Right lobe of liver (tissue), 6 donors: ENCODE data around the gene DENND4A. TPM values are rescaled to one million over a fixed set of nuclear protein-coding genes. Genes with fewer than 3 reads are reported as not detected.

Source experiments
- ATAC-seq, 4 donors: fragments of 200-7000 bp; cut with Tn5 transposase; one replicate each; pipeline ENCODE4 v1.9.1; 2020; ENCODE audit warnings: mild to moderate bottlenecking in 4 of 4, moderate library complexity in 4 of 4
- DNase-seq, 3 donors: peaks; one replicate each; pipeline ENCODE4 v3.0.0-alpha.2; 2020
- H3K27ac ChIP-seq, 3 donors: fragments of 200-600 bp; one replicate each; pipeline ENCODE4 v1.8.0; 2022
- H3K27me3 ChIP-seq, 2 donors: fragments of 200-600 bp; one replicate each; pipeline ENCODE4 v1.8.0; 2022
- H3K36me3 ChIP-seq, 4 donors: fragments of 200-600 bp; sonication (generic) in 1 of 4; one replicate each; pipeline versions ENCODE4 v1.5.1 to v1.8.0; 2017 to 2022; ENCODE audit warnings: control low read depth in 1 of 4
- H3K4me1 ChIP-seq, 4 donors: fragments of 200-600 bp; sonication (generic) in 1 of 4; one replicate each; pipeline versions ENCODE4 v1.5.1 to v1.8.0; 2017 to 2022; ENCODE audit warnings: control low read depth in 1 of 4
- H3K4me3 ChIP-seq, 3 donors: fragments of 200-600 bp; one replicate each; pipeline ENCODE4 v1.8.0; 2022
- H3K9me3 ChIP-seq, 4 donors: fragments of 200-600 bp; sonication (generic) in 1 of 4; one replicate each; pipeline versions ENCODE4 v1.5.1 to v1.8.0; 2017 to 2022; ENCODE audit warnings: control low read depth in 1 of 4
- CTCF ChIP-seq, 4 donors: fragments of 200-600 bp in 3 of 4; fragments of 450-650 bp in 1 of 4; IDR thresholded peaks; one replicate each; pipeline versions ENCODE4 v1.5.1 to v1.8.0; 2016 to 2022; ENCODE audit warnings: antibody characterized with exemption in 4 of 4, mild to moderate bottlenecking in 2 of 4
- POLR2A ChIP-seq: fragments of 450-650 bp; IDR thresholded peaks from one replicate; pipeline ENCODE4 v1.6.1; 2017; ENCODE audit warnings: antibody characterized with exemption, mild to moderate bottlenecking
- whole genome bisulfite sequencing: methylation state at CpG from one replicate; pipeline ENCODE4 v1.1.6; 2018; ENCODE audit warnings: low coverage, low lambda C conversion rate; ENCODE audit not compliant: insufficient coverage; ENCODE audit errors: missing lambda C conversion rate; 5-methylcytosine and 5-hydroxymethylcytosine counted together
- intact Hi-C, 2 donors: fragments of 100-400 bp; cut with DNase I; formaldehyde crosslinking; loops; one replicate each; pipeline versions ENCODE4 v1.11.2 to v1.14.1; 2022
- total RNA-seq, 6 experiments: library from RNA; depleted of rRNA in 2 of 6; stranded (reverse); fragments of >200 nt in 2 of 6; fragmentation: NEBNext Ultra II Directional in 3 of 6; extraction: Animal tissue kit (Norgen Biotek cat#: 25700) in 3 of 6; gene quantifications; one replicate each; pipeline versions ENCODE4 v1.1.0 to v1.2.4, GENCODE V29; 2016 to 2023
- donor health status: DM: no; HTN: yes; CAD: no.
- donor health status: DM: no; HTN: no; CAD: no.
- donor health status: DM: no; HTN: no; CAD: no.
- donor health status: DM: no; HTN: yes; CAD: no.
- donor health status: DM: no; HTN: yes; CAD: no.

Gene DENND4A
- total RNA-seq, 6 experiments from 2014 or later: 12.7 to 32.4 (median 21.5) TPM

GRCh38 chr15:65771870-65772269 is 20.2 kb downstream of the DENND4A start:
- Histone ChIP-seq H3K9me3 (no peaks in the 10 kb centered on the region), H3K27ac (no peak overlapping the region), H3K27me3 (no peaks in the 10 kb centered on the region), H3K4me1 (peaks cover 0 to 13% (median 5%) of the 10 kb centered on the region in 4 donors), H3K36me3 (no peaks in the 10 kb centered on the region), H3K4me3 (no peak overlapping the region)
- no peak for ATAC-seq
- DNase-seq: no peak
- WGBS: 85% methylated on average over 9 of the region's 9 CpGs
- no peak for TF ChIP-seq CTCF (IDR thresholded peaks at IDR 0.05)
- TF ChIP-seq POLR2A: no peak
- intact Hi-C loops: no loop called here

GRCh38 chr15:65769482-65769881 is 22.6 kb downstream of the DENND4A start:
- no peak for ATAC-seq
- 56% methylated on average over 3 of the region's 3 CpGs for WGBS
- H3K4me1 ChIP-seq: peaks cover 0 to 17% (median 5%) of the 10 kb centered on the region in 4 donors

GRCh38 chr15:65767895-65768294 is 24.2 kb downstream of the DENND4A start:
- intact Hi-C loops: no loop called here
- TF ChIP-seq POLR2A: no peak
- TF ChIP-seq CTCF (IDR thresholded peaks at IDR 0.05): no peak
- no peak overlapping the region for H3K4me3 ChIP-seq
- H3K36me3 ChIP-seq: no peaks in the 10 kb centered on the region
- ATAC-seq: peak in 1 of 4 donors; percentile 14
- H3K27me3 ChIP-seq: no peaks in the 10 kb centered on the region
- WGBS: 97% methylated on average over 8 of the region's 8 CpGs
- no peaks in the 10 kb centered on the region for H3K9me3 ChIP-seq
- peak overlapping the region in 2 of 3 donors; percentile 59 to 71 for H3K27ac ChIP-seq
- peaks cover 0 to 17% (median 5%) of the 10 kb centered on the region in 4 donors for H3K4me1 ChIP-seq
- no peak for DNase-seq

More at GRCh38 chr15:65769482-65769881, 22.6 kb downstream of the DENND4A start:
- TF ChIP-seq POLR2A: no peak
- no peak overlapping the region for H3K4me3 ChIP-seq
- intact Hi-C loops: no loop called here
- no peaks in the 10 kb centered on the region for H3K36me3 ChIP-seq
- H3K27ac ChIP-seq: no peak overlapping the region
- H3K9me3 ChIP-seq: no peaks in the 10 kb centered on the region
- no peak for DNase-seq
- no peaks in the 10 kb centered on the region for H3K27me3 ChIP-seq

- Histone ChIP-seq H3K9me3 (no peaks in the 10 kb centered on the region), H3K4me1 (peaks cover 0 to 17% (median 5%) of the 10 kb centered on the region in 4 donors), H3K4me3 (no peak overlapping the region), H3K27ac (peak overlapping the region; percentile 3 to 71 (median 59)), H3K36me3 (no peaks in the 10 kb centered on the region), H3K27me3 (no peaks in the 10 kb centered on the region)
- intact Hi-C loops: no loop called here
- DNase-seq (no peak), ATAC-seq (peak in 3 of 4 donors; percentile 11 to 13 (median 13))
- no peak for TF ChIP-seq POLR2A
- TF ChIP-seq CTCF (IDR thresholded peaks at IDR 0.05): no peak
These were observed 24.9 kb downstream of the DENND4A start for GRCh38 chr15:65767264-65767595.

GRCh38 chr15:65766422-65767263 is 25.4 kb downstream of the DENND4A start:
- intact Hi-C loops: no loop called here
- TF ChIP-seq CTCF (IDR thresholded peaks at IDR 0.05) (no peak), POLR2A (no peak)
- no peak overlapping the region for H3K4me3 ChIP-seq
- DNase-seq (no peak), ATAC-seq (peak; percentile 79 to 91 (median 86))
- WGBS: 38% methylated on average over 2 of the region's 3 CpGs
- H3K27ac ChIP-seq: peak overlapping the region; percentile 52 to 71 (median 59)
- no peaks in the 10 kb centered on the region for H3K27me3 ChIP-seq
- no peaks in the 10 kb centered on the region for H3K9me3 ChIP-seq
- H3K36me3 ChIP-seq: no peaks in the 10 kb centered on the region
- H3K4me1 ChIP-seq: peaks cover 0 to 17% (median 5%) of the 10 kb centered on the region in 4 donors
